CD4-positive, alpha-beta T cell treated with Interleukin-21 for 1 hour (primary cell): ENCODE results near the gene SEMA5A.

ENCODE experiments used
- DNase-seq: peaks from one replicate; pipeline ENCODE4 v3.0.0-alpha.2; 2020

Gene SEMA5A

DNA sequence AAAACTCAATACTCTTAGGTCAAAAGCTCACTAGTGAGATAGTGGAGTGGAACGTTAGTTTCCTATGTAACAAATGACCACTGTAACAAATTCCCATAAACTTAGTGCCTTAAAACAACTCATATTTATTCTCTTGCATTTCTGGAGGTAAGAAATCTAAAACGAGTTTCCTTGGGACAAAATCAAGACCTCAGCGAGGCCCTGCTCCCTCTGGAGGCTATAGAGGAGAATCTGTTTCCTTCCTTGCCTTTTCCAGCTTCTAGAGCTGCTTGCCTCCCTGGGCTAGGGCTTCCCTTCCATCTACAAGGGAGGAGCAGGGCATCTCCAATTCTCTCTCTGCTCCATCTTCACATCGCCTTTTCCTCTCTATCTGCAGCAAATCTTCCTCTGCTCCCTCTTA is 32.0 kb downstream of the SEMA5A start:
- no peak for DNase-seq

DNA sequence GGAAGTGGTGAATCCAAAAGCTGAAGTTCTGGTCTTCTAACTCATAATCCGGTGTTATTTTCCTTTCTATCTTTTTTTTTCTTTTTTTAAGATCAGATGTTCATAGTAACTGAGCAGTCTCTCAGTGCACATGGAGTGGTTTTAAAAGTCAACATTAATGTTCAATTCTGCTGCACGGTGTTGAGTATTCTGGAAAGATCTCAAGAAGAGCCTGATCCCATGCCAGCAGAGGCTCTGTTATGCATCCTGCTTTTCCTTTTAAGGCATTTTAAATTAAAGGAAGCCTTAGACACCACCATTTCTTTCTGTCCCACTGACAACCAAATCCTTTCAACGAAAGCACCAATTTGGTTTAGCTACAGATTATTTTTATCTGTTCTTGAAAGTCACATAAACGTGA is 33.4 kb downstream of the SEMA5A start:
- no peak for DNase-seq

DNA sequence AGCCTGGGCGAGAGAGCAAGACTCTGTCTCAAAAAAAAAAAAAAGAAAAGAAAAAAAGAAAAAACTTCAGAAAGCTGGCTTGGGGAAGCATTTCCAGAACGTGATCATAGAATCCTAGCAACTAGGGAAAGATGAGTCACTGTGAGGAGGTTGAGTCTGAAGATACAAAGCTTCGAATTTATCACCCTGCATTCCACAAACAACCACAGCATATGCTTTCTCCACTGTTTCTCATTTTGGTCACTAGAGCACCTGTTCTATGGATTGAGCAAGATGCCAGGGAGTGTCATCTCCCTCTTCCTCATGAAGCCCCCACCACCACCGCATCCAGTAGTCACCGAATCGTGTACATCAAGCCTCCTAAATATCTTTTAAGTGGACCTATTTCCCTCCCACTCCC is 37.9 kb downstream of the SEMA5A start:
- DNase-seq: no peak

DNA sequence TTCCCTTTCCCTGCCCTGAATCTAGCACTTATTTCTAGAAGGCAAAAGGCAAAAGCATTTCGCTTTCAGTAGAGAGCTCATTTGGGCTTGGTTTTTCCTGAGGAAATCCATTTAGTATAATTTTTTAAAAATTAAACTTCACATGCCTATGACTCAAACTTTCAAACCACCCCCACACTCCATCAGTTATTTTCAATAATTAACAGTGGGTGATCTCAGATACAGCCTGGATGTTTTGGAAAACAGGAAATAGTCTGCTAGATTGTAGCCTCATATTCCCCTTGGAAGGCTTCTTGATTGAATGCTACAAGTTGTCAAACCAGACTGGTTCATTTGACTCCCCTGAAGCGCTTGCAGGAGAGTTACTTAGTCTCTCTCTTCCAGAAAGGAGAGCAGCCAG is 40.6 kb downstream of the SEMA5A start:
- no peak for DNase-seq

DNA sequence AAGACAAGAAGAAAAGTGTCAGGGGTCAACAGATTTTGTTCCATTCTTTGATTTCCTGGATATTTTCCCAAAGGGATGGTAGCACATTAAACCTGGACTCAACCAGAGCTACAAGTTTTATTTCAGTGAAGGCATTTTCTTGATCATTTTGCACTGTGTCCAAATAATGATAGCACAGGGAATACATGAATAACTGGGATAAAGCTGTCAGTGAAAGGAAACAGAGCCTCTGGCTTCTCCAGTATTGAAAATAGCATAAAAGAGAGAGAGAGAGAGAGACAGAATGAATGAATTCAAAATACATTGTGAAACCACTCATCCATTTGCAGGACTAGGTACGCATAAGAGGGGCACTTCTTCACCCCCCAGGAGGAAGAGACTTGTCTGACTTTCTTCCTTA is 43.0 kb downstream of the SEMA5A start:
- no peak for DNase-seq

- DNase-seq: no peak
Measured at GRCh38 chr5:9502050-9502834, 43.6 kb downstream of the SEMA5A start.

DNA sequence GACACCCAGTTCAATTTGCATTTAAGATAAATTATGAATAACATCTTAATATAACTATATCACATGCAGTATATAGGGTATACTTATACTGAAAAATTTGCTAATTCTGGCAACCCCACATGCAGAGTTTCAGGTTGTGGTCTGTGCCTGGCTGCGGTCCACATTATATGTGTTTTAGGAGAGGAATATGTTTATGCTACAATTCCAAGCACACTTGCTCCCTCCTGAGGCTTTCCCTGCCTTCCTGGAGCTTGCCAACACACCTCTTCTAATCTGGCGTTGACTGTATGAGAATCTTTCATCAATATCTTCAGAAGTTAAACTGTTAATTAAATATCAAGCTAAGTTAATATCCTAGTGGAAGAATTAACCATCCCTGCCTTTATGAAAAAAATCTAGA is 45.2 kb downstream of the SEMA5A start:
- DNase-seq: no peak

- DNase-seq: no peak
Measured at GRCh38 chr5:9500193-9500592, 45.7 kb downstream of the SEMA5A start.

- no peak for DNase-seq
Measured at GRCh38 chr5:9499498-9499876, 46.4 kb downstream of the SEMA5A start.

DNA sequence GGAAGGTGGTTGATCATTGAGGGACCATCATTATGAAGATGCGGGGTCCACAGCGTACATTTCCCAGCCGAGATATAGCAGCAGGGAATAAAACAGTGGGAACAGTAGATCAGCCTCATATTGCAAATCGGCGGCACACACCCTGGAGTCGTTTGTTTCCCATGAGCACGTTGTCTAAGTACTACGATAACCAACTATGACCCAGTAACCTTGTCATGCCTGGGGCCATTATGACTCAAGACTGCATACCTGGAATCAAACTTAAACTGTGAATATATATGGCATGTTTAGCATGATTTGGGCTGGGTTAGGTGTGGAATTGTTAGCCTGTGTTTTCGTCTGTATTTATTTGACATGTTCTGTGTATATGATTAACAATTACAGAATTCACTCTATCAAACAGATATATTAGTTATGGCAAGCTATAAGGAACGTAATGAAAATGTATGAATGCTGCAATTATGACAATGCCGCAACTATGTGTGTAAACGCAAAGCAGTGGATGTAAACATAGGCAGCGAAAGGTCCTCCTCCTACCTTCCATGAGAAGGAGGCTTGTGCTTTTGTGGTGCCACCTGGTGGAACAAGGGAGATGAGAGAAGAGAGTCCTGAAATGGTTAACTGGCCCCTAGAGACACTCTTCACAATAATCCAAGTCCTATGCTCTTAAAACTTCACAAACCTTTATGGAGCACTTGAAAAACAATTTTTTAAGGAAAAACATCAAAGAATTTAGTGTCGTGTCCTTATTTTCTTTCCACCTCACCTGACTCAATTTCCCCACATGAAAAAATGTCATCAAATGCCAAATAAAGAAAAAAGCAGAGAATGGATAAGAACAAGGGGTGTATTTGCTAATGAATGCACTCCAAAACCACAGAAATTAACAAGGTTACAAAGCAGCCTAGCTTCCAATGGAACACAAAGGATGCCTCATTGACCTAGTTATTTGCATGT is 47.1 kb downstream of the SEMA5A start:
- no peak for DNase-seq

- no peak for DNase-seq
Measured at GRCh38 chr5:9497347-9497746, 48.5 kb downstream of the SEMA5A start.

DNA sequence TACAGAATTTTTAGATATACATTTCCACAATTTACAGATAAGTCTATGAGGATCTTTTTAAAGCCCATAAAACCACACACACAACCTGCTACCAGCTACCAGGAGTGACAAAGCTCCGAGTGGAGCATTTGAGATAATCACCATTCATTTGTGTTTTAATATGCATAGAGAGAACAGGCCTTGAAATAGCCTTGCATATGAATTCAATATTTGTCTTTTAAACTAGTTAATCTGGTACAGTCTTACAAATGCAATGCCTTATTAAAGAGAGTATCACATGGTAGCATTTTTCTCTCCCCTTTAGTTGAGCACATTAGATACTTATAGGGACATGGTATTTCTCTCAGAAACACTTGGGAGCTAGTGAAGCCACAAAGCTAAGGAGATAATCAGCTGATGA is 49.1 kb downstream of the SEMA5A start:
- DNase-seq: no peak

DNA sequence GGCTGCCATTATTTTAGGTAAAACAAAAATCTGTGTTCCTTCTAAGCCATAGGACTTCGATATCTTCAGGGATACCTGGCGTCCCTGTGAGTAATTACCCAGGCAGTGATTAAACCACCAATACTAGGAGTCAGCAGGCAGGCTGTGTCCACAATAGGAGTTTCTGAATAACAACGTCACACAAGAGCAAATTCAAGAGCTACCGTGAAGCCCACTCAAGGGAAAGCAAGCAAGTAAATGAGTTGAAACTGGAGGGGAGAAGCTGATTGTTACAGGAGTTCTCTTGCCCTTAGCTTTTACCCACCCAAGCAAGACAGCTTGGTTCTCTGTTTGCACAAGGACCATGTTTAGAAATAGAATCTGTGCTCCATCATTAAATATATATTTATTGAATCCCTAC is 50.8 kb downstream of the SEMA5A start:
- DNase-seq: no peak

GRCh38 chr5:9494301-9494700 is 51.6 kb downstream of the SEMA5A start:
- DNase-seq: no peak

DNA sequence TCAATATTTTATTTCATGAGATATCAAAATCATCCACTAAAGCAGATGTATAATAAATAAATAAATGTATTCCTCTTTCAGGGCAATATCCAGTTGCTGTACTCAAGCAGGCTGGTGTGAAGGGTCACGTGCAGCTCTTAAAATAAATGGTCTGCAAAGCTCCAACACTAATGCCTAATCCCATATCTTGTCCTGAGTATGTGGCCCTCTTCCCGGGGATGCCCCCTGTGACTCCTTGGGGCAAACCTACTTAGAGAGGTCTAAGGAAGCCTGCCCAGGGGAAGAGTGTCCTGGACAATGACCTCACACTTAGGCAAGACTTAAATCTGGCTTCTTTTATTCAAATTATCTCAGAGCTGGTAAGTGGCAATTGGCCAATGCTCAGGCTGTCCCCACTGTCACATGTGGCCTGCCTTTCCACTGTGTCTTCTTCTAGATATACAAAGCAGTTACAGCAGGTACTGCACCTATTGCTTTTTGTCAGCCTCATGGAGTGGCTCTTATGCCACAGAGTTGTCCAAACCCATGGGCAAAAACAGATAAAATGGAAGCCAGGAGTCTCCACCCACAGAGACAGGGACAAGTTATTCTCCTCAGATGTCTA is 55.3 kb downstream of the SEMA5A start:
- no peak for DNase-seq

DNA sequence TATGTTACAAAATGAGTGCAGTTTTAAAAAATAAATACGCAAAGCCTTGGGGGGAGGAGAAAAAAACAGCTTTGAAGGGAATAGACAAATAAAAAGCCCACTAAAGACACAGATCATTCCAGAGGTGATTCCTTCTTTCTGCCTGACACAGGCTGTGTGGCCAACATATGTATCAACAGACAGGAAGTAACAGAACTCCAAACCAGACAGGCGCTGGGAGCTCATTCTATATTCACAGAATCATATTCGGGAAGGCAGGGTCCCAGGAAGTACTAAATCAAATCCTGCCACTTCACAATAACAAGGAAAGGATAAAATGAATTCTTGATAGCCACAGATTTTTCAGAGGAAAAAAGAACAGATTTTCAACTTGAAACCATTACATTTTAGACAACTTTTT is 62.1 kb downstream of the SEMA5A start:
- no peak for DNase-seq

DNA sequence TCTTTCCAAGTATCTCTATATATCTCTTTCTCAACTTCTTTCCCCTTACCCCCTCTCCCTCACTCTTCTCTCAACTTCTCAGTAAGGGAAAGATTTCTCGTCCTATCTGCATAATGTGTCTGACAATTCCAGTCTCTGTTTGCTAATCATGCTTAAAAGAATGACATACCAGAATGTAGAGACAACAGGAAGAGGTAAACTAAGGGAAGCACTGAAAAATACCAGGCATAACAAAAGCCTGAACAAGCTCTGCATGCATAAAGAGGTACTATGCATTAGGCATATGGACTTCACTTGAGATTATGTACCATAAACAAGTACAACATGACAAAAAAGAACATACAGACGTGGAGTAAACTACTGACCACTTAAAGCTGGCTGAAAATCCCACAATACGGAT is 62.6 kb downstream of the SEMA5A start:
- DNase-seq: no peak

GRCh38 chr5:9482381-9482780 is 63.5 kb downstream of the SEMA5A start:
- no peak for DNase-seq

GRCh38 chr5:9480499-9480898 is 65.4 kb downstream of the SEMA5A start:
- no peak for DNase-seq

DNA sequence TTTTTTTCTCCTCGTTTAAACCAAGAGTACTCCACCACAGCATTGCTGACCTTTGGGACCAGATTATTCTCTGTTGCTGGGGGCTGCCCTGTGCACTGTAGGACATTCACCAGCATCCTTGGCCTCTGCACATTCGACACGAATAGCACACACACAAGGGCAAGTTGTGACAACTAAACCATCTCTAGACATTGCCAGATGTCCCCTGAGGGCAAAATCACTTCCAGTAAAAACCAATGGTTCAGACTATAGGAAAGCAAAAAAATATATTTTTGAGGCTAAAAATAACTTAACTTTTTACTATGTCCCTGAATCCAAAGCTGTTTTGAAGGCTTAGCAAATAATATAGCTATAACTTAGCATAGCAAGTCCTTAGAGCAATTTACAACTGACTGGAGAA is 65.9 kb downstream of the SEMA5A start:
- DNase-seq: no peak

DNA sequence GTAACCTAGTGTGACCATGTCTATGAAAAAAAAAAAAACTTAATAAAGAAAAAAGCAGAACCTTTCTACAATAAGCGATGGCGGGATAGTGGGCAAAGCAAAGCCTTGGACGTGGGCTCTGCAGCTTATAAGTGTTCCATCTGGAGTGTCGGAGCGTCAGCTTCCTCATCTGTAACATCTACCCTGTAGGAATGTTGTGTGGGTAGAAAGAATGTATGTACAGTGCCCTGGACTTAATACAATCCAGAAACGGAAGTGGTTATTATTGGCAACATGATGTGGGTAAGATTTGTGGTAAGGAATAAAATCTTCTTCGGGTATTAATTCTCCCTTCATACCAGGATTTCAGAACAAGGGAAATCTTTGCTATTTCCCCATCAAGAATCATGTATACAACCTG is 66.5 kb downstream of the SEMA5A start:
- DNase-seq: no peak

DNA sequence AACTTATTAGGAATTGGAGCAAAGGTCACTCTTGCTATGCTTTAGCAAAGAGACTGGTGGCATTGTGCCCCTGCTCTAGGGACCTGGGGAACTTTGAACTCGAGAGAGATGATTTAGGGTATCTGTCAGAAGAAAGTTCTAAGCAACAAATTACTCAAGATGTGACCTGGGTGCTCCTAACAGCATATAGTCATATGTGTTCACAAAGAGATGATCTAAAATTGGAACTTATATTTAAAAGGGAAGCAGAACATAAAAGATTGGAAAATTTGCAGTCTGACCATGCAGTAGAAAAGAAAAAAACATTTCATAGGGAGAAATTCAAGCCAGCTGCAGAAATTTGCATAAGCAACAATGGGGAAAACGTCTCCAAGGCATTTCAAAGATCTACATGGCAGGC is 68.3 kb downstream of the SEMA5A start:
- no peak for DNase-seq

DNA sequence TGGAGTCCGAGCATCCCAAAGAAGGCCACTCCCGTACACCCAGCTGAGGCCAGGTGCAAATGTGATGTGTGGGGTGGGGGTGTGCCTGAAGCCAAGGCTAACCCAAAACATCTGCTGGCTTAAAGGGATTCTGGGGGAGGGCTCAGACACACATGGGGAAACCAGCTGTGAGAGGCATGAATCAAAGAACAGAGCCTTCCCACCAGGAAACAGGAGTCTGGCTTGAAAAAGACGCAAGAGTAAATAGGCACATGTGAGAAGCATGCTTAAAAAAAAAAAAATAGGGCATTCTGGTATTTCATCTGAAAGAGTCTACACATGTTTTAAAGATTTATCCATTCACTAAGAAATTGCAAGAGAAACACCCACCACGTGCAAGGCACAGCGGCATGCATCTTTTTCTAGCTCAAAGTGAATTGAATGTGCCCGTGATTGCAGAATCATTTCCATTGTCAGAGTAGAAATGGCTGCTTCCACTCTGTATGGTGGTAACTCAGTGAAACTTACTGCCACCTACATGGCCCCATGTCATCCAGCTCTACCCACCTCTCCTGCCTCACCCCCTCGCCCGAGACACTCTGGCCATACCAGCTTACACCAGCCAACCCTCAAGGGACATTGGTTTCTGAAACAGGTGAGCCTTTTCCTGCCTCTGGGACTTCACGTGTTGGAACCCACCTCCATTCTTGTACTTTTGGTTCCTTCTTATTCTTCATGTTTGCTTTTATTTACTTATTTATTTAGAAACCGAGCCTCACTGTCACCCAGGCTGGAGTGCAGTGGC is 71.5 kb downstream of the SEMA5A start:
- no peak for DNase-seq
